ENCODE measurements around the gene QRFP. TPM values are rescaled to one million over a fixed set of nuclear protein-coding genes. Genes with fewer than 3 reads are reported as not detected.

QRFP gene
- total RNA-seq, 1 experiment from 2014 or later: not detected

GRCh38 chr9:130891688-130892476 lies 4.7 kb downstream of the QRFP start:
- Histone ChIP-seq H3K9me3 (ENCODE audit: control insufficient read depth, low read depth, low read length) (no peaks in the 10 kb centered on the region), H2AK5ac (ENCODE audit: insufficient read length, low read length) (no peak overlapping the region), H3K18ac (ENCODE audit: insufficient read length, low read depth, low read length) (no peak overlapping the region), H3K23ac (ENCODE audit: insufficient read length, low read depth, low read length) (no peak overlapping the region), H4K91ac (ENCODE audit: insufficient read length, low read depth, low read length) (no peak overlapping the region), H3K27me3 (ENCODE audit: insufficient read depth, low read length) (no peaks in the 10 kb centered on the region), H3K23me2 (ENCODE audit: insufficient read length, low read depth, low read length, poor library complexity, severe bottlenecking) (no peaks in the 10 kb centered on the region), H4K20me1 (ENCODE audit: control insufficient read depth, insufficient read depth, insufficient read length) (no peaks in the 10 kb centered on the region), H2BK12ac (ENCODE audit: insufficient read length, low read depth, low read length) (no peak overlapping the region), H3K27ac (ENCODE audit: insufficient read length, low read depth, low read length) (no peak overlapping the region), H2BK20ac (ENCODE audit: low read depth, low read length, poor library complexity, severe bottlenecking) (no peak overlapping the region), H3K79me2 (ENCODE audit: insufficient read depth, low read length) (no peaks in the 10 kb centered on the region), H3K14ac (ENCODE audit: insufficient read depth, low read length) (no peak overlapping the region), H3K56ac (ENCODE audit: insufficient read length, low read depth, low read length) (no peak overlapping the region), H3K79me1 (ENCODE audit: insufficient read depth, low read depth, low read length, poor library complexity, severe bottlenecking) (no peaks in the 10 kb centered on the region), H2BK120ac (ENCODE audit: low read depth, low read length, poor library complexity, severe bottlenecking) (no peak overlapping the region), H2BK15ac (ENCODE audit: low read depth, low read length) (no peak overlapping the region), H4K8ac (replicated peaks; ENCODE audit: insufficient read length, low read depth, low read length) (no peak overlapping the region), H2AFZ (ENCODE audit: low read length) (no peak overlapping the region), H3K4me2 (ENCODE audit: insufficient read depth, insufficient read length, low read length) (no peak overlapping the region), H3T11ph (ENCODE audit: low read length) (no peak overlapping the region), H2BK5ac (ENCODE audit: insufficient read length, low read length) (no peak overlapping the region), H3K4ac (ENCODE audit: low read depth, low read length) (no peak overlapping the region), H3K9ac (ENCODE audit: extremely low read depth, insufficient read length, low read length) (no peak overlapping the region), H4K5ac (ENCODE audit: insufficient read length, low read depth, low read length) (no peak overlapping the region), H3K4me1 (ENCODE audit: insufficient read depth, low read length) (no peaks in the 10 kb centered on the region)
- no peak overlapping the region for H3K4me3 Mint-ChIP-seq
- H3K9me3 Mint-ChIP-seq: no peaks in the 10 kb centered on the region; a peak in 1 of 5 replicates
- no peak for DNase-seq
- H3K27ac Mint-ChIP-seq: peak overlapping the region in 1 of 3 experiments; percentile 49; a peak in 1 of 7 replicates
- TF ChIP-seq CTCF (conservative IDR thresholded peaks at IDR 0.05): no peak
- no peaks in the 10 kb centered on the region; the same call in 1 of the 2 replicates for H3K27me3 Mint-ChIP-seq (ENCODE audit: low read depth)
- WGBS (ENCODE audit: extremely low coverage, insufficient read length, low lambda C conversion rate): no CpG with 5 or more reads among the region's 18 CpGs
- peaks cover 2 to 9% of the 10 kb centered on the region in 2 experiments; a peak in 1 of 4 replicates for H3K4me1 Mint-ChIP-seq
- peaks cover 7 to 42% (median 18%) of the 10 kb centered on the region in 3 experiments for H3K36me3 Mint-ChIP-seq (ENCODE audit: insufficient read depth in 1 of 3, low read depth in 3 of 3)
